HG03175 (cell line): ENCODE measurements around the gene CRIP2.
A peak's percentile ranks its signal among the peaks of the same experiment; 100 is the strongest.

Experiments
- ATAC-seq: cut with Tn5 transposase; IDR thresholded peaks from one replicate; pipeline ENCODE4 v1.9.1; 2021; ENCODE audit warnings: mild to moderate bottlenecking, moderate library complexity; ENCODE audit not compliant: unreplicated experiment

CRIP2 gene

GRCh38 chr14:105486163-105486973, 11.7 kb downstream of the CRIP2 start, which contains the start of gene CRIP1:
CRIP1 (plus strand) TSS chr14:105486886; CDS start chr14:105487260, 374 bp downstream.
- no peak for ATAC-seq

- no peak for ATAC-seq
Observed at GRCh38 chr14:105486974-105487448, 12.4 kb downstream of the CRIP2 start.

DNA sequence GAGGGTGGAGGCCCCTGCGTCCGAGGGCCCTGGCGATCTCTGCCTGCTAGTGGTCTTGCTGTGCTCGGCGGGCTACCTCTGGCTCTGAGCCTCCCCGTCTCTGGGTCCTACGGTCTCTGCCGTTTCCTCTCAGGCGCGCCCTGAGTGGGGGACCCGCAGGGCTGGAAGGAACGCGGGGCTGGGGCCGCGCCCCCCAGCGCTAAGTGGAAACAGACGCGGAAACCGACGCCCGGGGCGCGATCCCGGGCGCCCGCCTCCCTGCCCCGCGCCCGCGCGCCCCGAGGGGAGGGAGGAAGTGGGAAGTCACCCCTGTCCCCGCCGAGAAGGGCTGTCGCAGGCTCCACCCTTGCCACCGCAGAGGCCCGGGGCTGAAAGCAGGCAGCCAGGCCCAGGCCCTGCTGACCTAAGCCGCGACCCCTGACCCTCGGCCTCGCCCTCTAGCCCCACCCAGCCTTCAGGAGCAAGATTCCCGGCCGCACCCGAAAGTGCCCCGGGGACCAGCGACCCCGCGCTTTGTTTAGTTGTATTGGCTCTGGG, 12.9 kb downstream of the CRIP2 start:
- ATAC-seq = no peak

- no peak for ATAC-seq
Observed at GRCh38 chr14:105487986-105488777, 13.6 kb downstream of the CRIP2 start.

DNA sequence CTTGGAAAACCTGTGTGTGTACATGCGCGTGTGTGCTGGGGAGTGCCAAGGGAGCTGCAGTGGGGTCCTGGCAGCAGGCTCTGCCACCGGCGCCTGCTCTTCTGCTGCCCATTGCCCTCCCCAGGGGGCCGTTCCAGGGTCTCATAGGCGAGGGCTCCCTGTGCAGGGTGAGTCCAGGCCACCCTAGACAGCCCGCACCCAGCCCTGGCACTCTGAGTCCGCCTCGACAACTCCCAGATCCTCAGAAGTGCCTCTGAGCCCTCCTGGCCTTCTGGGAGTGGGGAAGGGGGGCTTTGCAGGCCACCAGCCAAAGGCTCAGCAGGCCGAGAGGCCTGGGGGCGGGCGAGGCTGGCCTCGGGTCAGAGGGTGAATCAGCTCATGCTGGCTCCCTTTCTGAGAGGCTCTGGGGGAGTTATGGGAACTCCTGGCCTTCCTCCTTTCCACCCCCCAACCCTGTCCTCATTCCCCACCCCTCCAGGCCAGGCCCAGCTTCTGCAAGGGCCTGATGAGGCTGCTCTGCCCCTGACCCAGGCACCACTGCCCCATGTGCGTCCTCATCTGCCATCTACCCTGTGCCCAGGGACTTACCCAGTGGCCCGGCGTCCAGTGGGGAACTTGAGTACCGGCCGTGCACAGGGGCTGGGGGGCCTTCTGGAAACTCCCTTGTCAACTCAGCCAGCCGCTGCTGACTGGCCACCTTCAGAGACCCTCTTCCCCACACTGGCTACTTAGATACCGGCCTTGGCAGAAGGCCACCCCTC, 14.3 kb downstream of the CRIP2 start:
- ATAC-seq = no peak

DNA sequence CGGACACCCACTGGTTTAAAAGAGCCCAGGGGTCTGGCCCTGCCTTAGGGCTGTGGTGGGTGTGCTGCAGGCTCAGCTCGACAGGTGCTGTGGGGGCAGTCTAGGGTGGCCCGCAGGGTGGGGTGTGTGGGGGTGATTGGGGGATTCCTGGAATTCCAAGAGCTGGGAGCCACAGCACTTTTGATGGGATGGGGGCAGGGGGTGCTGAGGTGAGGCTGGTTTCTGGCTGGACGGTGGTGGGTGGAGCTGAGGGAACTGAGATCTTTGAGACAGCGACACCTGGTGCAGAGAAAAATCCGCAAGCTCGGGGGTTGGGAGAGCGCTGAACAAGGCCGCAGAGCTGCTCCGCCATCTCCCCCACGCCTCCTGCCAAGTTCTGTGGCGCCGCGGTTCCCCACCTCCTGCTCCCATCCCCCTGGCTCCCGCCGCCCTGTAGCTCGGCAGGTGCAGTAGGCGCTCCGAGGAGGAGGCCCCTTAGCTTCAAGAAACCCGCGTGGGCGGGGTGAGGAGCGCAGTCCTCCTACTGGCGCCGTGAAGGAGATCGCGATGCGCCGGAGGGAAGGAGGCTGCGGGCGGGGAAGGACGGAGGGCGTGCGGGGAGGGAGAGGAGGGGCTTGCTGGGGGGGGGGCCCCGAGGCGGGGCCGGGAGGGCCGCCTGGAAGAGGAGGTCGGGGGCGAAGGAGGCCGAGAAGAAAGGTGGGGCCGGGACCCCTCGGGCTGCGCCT, 15.1 kb downstream of the CRIP2 start:
- no peak for ATAC-seq

- ATAC-seq = peak; percentile 2
Observed at GRCh38 chr14:105490267-105490571, 15.6 kb downstream of the CRIP2 start.

DNA sequence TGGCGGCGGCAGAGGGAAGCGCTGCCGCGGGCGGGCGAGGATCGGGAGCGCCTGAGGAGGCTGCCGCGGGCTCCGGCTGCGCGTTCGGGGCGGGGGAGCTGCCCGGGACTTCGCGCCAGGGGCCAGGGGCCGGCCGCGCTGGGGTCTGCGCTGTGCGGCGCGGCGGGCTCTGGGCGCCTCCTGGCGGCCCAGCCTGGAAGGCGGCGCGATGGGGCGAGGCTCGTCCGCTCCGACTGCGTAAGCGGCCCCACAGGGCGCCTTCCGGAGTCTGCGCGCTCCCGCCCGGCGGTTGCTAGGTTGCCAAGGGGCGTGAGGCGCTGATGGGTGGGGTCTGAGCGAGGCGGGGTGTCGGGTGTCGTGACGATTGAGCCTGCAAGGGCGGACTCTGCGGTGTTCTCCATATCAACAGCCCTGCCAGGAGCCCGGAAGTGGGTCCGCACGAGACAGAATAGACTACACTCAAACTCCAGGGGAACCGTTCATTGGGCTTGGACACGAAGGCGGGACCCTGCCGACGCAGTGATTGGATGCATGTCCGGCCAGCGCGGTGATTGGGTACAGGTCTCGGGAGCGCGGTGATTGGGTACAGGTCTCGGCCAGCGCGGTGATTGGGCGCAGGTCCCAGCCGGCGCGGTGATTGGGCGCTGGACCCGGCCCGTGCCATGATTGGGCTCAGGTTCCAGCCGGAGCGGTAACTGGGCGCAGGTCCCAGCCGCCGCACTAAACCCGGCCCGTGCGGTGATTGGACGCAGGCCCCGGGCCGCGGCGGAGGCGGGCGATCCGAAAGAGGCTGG, 16.1 kb downstream of the CRIP2 start, which contains the start of gene TEDC1:
TEDC1 (plus strand) TSS at position 675 of the 794 bp plus-strand sequence. CDS start 130 bp downstream, outside the sequence.
- ATAC-seq = peak; percentile 69

DNA sequence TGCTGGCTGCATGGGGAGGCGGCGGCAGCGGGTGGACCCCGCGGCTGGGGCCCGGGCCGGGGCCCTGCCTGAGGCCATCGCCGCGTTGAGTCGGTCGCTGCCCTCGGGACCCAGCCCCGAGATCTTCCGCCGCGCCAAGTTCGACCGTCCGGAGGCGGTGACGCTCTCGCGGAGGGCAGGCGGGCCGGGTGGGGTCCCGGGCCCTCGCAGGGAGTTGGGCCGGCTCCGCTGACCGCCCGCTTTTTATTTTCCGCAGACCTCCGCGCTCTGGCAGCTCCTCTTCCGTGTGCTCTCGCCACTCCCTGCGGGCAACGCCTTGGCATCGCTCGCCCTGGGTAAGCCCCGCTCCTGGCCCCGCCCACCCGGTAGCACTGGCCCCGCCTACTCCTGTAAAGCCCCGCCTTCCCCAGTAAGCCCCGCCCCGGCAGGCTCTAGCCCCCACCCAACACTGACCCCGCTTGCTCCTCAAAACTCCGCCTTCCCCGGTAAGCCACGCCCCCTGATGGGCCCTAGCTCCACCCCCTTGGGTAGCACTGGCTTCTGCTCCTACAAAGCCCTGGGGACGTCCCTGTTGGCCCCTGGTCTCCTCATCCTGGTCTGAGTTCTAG, 16.8 kb downstream of the CRIP2 start:
- no peak for ATAC-seq

GRCh38 chr14:105492031-105492970, 17.7 kb downstream of the CRIP2 start:
- no peak for ATAC-seq

DNA sequence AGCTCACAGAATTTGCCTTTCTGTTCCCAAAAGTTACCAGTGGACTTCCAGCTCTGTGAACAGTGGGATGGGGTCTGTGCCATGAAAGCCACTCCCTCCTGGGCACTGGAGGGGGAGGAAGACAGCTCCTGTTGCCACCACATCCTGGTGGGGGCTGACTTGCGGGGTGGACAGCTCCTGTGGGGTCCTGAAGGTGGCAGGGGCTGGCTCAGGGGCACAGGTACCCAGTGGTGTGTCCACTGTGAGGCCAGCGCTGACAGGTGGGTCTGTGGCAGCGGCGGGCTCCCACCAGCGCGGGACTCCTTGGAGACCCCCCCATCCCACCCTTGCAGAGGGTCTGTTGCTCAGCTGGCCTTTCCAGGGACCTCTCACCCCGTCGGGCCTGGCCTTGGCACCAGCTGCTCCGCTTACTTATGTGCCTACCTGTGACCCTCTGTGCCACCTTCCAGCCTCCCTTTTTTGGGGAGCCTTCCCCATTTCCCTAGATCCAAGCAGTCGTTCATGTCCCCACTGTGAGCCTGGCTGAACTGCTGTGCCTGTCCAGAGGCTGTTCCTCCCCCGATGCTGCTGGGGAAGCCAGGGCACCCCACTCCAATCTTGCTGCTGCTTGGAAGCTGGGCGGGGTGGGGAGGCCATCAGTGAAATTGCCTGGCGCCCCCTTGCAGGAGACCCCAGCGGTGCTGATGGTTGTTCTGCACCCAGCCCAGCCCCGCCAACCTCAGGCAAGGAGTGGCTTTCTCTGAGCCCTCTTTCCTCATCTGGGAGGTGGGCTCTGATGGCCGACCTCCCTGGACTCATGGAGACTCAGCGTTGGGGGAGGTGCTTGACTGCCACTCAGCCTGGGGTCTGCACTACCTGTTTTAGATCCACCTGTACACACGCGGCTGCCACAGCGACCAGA, 18.6 kb downstream of the CRIP2 start:
- no peak for ATAC-seq

- no peak for ATAC-seq
Observed at GRCh38 chr14:105493921-105494605, 19.4 kb downstream of the CRIP2 start.

GRCh38 chr14:105494606-105494929, 19.9 kb downstream of the CRIP2 start:
- ATAC-seq = no peak

DNA sequence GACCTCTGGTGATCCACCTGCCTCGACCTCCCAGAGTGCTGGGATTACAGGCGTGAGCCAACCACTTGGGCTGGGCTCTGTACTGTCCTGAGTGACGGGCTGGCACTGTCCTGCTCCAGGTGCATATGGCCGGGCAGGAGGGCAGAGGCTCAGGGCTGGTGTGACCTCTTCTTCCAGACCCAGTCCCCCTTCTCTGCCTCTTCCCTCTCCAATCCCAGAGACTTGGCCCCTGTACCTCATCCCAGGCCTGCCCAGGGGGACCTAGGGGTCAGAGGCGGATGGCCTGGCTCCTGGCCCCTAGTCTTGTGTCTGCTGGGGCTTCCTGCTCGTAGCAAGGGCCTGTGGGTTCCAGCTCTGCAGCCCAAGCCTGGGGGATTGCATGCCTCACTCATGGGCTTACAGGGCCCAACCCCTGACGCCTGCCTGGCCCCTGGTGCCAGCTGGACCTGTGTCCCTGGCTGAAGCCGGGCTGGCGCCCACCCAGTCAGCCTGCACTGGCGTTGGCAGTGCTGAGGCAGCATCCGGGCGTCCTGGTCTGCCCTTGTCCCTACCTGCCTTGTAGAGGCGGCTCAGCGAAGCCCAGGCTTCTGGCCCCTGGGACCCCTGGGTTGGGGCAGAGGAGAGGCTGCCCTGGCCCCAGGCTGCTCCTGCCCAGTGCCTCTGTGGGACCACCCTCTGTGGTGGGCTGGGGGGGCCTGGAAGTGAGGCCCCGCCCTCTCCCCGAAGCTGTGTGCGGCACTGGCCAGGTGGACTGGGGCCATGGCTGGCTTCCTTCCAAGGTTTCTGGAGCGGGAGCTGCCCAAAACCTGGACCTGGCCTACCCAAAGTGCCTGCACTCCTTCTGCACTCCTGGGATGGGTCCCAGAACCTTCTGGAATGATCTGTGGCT, 20.7 kb downstream of the CRIP2 start:
- ATAC-seq = no peak

DNA sequence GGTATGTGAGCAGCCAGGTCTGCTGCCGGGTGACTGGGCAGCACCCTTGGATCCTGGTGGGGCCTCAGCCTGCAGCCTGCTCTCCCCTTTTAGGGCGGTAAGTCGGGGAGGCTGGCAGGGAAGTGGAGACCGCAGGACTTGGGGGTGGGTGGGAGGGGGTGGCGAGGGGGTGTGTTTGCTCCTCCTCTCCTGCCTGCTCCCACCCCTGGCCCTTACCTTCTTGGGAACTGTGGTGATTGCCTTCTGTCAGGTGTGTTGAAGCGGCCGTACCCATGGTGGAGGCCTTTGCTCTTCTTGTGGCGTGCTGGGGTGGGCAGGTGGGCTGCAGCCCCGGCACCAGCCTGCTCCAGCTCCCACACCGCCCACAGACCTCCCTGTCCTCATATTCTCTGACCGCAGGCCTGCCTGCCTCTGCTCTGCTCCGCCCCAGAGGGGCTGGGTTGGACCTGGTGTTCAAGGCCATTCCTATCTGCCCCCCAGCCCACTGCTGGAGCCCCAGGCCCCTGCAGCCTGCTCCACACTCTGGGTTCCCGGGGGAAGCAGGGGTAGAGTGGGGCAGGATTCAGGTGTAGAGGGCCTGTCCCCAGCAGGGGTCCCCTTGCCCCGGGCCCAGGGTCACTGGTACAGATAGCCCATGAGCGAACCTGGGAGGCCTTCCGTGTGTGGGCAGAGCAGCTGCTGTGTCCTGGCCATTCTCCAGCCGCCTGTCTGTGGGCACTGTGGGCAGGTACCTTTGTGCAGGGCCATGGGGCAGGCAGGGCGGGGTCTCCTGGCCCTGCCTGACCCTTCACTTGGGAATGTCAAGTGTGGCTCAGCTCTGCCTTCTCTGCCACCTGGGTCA, 21.6 kb downstream of the CRIP2 start:
- ATAC-seq = no peak
